Measurements from ENCODE around the gene FBXO42.

Gene FBXO42

DNA sequence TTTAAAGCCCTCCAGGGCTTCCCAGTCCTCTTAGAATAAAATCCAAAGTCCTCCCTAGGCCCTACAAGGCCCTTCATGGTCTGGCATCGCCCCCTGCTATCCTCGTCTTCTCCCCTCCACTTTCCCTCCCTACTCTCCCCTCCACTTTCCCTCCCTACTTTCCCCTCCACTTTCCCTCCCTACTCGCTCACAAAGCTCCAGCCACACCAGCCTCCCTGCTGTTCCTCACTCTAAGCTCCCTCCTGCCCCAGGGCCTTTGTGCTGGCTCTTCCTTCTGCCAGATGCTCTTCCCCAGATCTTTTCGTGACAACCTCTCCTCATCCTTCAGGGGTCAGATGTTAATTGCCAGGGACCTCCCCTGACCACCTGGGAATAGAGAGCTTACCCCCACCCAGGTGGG is 152.6 kb downstream of the FBXO42 start:
- H3K9me3 ChIP-seq (ENCODE audit: low read depth, low read length): no peaks in the 10 kb centered on the region
- H3K4me3 ChIP-seq: no peak overlapping the region
- no peak overlapping the region for H3K9ac ChIP-seq (ENCODE audit: insufficient read length)
- no peak for DNase-seq (ENCODE audit: low read depth, low spot score)
- no peak overlapping the region for H3K27ac ChIP-seq
- H3K36me3 ChIP-seq (ENCODE audit: insufficient read depth, low read length): no peaks in the 10 kb centered on the region
- no peak for TF ChIP-seq POLR2AphosphoS5 (IDR thresholded peaks at IDR 0.05; ENCODE audit: borderline replicate concordance, low read depth, low read length)

GRCh38 chr1:16199157-16199501 is 153.2 kb downstream of the FBXO42 start:
- no peak overlapping the region for H3K9ac ChIP-seq (ENCODE audit: insufficient read length)
- no peaks in the 10 kb centered on the region for H3K9me3 ChIP-seq (ENCODE audit: low read depth, low read length)
- TF ChIP-seq FOXP2 (optimal IDR thresholded peaks at IDR 0.05; ENCODE audit: control extremely low read depth, extremely low read length, insufficient read depth) (no peak), POLR2AphosphoS5 (IDR thresholded peaks at IDR 0.05; ENCODE audit: borderline replicate concordance, low read depth, low read length) (no peak), EZH2 (IDR thresholded peaks at IDR 0.05) (no peak)
- no peak overlapping the region for H3K27ac ChIP-seq
- no peak overlapping the region for H3K4me3 ChIP-seq
- H3K36me3 ChIP-seq (ENCODE audit: insufficient read depth, low read length): no peaks in the 10 kb centered on the region
- DNase-seq (ENCODE audit: low read depth, low spot score): no peak

GRCh38 chr1:16198444-16199156 is 153.7 kb downstream of the FBXO42 start:
- no peak overlapping the region for H3K27ac ChIP-seq
- H3K9ac ChIP-seq (ENCODE audit: insufficient read length): no peak overlapping the region
- no peak for DNase-seq (ENCODE audit: low read depth, low spot score)
- TF ChIP-seq EZH2 (IDR thresholded peaks at IDR 0.05) (no peak), POLR2AphosphoS5 (IDR thresholded peaks at IDR 0.05; ENCODE audit: borderline replicate concordance, low read depth, low read length) (no peak), FOXP2 (optimal IDR thresholded peaks at IDR 0.05; ENCODE audit: control extremely low read depth, extremely low read length, insufficient read depth) (no peak)
- H3K36me3 ChIP-seq (ENCODE audit: insufficient read depth, low read length): no peaks in the 10 kb centered on the region
- H3K4me3 ChIP-seq: no peak overlapping the region
- H3K9me3 ChIP-seq (ENCODE audit: low read depth, low read length): no peaks in the 10 kb centered on the region

GRCh38 chr1:16196874-16197273 is 155.4 kb downstream of the FBXO42 start:
- TF ChIP-seq FOXP2 (optimal IDR thresholded peaks at IDR 0.05; ENCODE audit: control extremely low read depth, extremely low read length, insufficient read depth): no peak
- Histone ChIP-seq H3K9ac (ENCODE audit: insufficient read length) (no peak overlapping the region), H3K9me3 (ENCODE audit: low read depth, low read length) (no peaks in the 10 kb centered on the region), H3K4me3 (no peak overlapping the region), H3K27ac (no peak overlapping the region), H3K36me3 (ENCODE audit: insufficient read depth, low read length) (no peaks in the 10 kb centered on the region)
- no peak for DNase-seq (ENCODE audit: low read depth, low spot score)
